Measurements from ENCODE around the gene SRP68.
"Not testable (repeated sequence)": the region's sequence is repeated elsewhere in the genome, so short reads cannot be mapped to it uniquely, and the experiment has no call there.

Gene SRP68

GRCh38 chr17:76071531-76072147 is 678 bp downstream of the SRP68 start:
- Histone ChIP-seq H3K36me3 (ENCODE audit: insufficient read depth, low read depth, low read length) (peaks cover 15% of the 10 kb centered on the region), H3K27me3 (ENCODE audit: insufficient read depth, low read length) (peaks cover 41% of the 10 kb centered on the region), H3K4me3 (ENCODE audit: low read length) (peak overlapping the region; percentile 96), H3K4me1 (ENCODE audit: insufficient read depth, low read length) (peaks cover 6% of the 10 kb centered on the region; the same call in 1 of the 2 replicates), H3K27ac (ENCODE audit: low read length) (no peak overlapping the region), H3K9ac (ENCODE audit: low read depth, low read length) (peak overlapping the region; percentile 92), H3K9me3 (ENCODE audit: insufficient read depth, low read depth, low read length) (no peaks in the 10 kb centered on the region)

DNA sequence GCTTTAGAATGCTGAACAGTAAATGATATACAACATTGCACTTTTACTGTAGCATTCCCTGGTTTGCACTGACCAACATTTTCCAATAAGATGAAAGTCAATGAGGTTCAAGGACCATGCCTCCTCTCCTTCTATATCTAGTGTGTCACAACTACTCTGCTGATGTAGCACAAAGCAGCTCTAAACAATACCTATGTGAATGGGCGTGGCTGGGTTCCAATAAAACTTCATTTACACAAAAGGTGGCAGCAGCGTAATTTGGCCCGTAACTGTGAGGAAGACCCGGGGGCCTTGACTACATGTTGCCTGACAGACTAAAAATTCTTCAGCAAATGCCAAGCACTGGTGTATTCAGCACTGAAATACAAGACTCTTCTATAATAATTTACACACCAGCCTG is 6.5 kb downstream of the SRP68 start:
- no peak overlapping the region for H3K27ac ChIP-seq (ENCODE audit: low read length)

GRCh38 chr17:76063875-76064546 is 8.3 kb downstream of the SRP68 start:
- Histone ChIP-seq H3K9ac (ENCODE audit: low read depth, low read length) (no peak overlapping the region), H3K27ac (ENCODE audit: low read length) (no peak overlapping the region), H3K4me3 (ENCODE audit: low read length) (no peak overlapping the region), H3K27me3 (ENCODE audit: insufficient read depth, low read length) (no peaks in the 10 kb centered on the region), H3K9me3 (ENCODE audit: insufficient read depth, low read depth, low read length) (no peaks in the 10 kb centered on the region), H3K36me3 (ENCODE audit: insufficient read depth, low read depth, low read length) (peaks cover 83% of the 10 kb centered on the region), H3K4me1 (ENCODE audit: insufficient read depth, low read length) (no peaks in the 10 kb centered on the region)

More for the DNA sequence above, 6.5 kb downstream of the SRP68 start:
- no peak overlapping the region for H3K9ac ChIP-seq (ENCODE audit: low read depth, low read length)
- H3K36me3 ChIP-seq (ENCODE audit: insufficient read depth, low read depth, low read length), result peaks cover 68% of the 10 kb centered on the region
- H3K4me3 ChIP-seq (ENCODE audit: low read length), result no peak overlapping the region
- H3K9me3 ChIP-seq (ENCODE audit: insufficient read depth, low read depth, low read length), result no peaks in the 10 kb centered on the region
- H3K4me1 ChIP-seq (ENCODE audit: insufficient read depth, low read length), result peaks cover under 1% of the 10 kb centered on the region; the same call in 1 of the 2 replicates
- H3K27me3 ChIP-seq (ENCODE audit: insufficient read depth, low read length), result no peaks in the 10 kb centered on the region

DNA sequence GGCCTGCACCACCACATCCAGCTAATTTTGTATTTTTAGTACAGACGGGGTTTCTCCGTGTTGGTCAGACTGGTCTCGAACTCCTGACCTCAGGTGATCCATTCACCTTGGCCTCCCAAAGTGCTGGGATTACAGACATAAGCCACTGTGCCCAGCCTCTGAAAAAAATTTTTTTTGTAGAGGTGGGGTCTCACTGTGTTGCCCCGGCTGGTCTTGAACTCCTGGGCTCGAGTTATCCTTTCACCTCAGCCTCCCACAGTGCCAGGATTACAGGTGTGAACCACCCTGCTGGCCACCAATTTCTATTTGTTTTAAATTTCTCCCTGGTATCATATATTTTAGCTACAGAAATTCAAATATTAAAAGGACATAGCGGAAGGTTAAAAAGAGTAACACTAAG is 14.1 kb downstream of the SRP68 start:
- not testable (repeated sequence) for H3K4me1 ChIP-seq (ENCODE audit: insufficient read depth, low read length); H3K27me3 ChIP-seq (ENCODE audit: insufficient read depth, low read length); H3K9ac ChIP-seq (ENCODE audit: low read depth, low read length); H3K4me3 ChIP-seq (ENCODE audit: low read length); H3K27ac ChIP-seq (ENCODE audit: low read length); H3K9me3 ChIP-seq (ENCODE audit: insufficient read depth, low read depth, low read length)
- H3K36me3 ChIP-seq (ENCODE audit: insufficient read depth, low read depth, low read length), result peaks cover 77% of the 10 kb centered on the region

DNA sequence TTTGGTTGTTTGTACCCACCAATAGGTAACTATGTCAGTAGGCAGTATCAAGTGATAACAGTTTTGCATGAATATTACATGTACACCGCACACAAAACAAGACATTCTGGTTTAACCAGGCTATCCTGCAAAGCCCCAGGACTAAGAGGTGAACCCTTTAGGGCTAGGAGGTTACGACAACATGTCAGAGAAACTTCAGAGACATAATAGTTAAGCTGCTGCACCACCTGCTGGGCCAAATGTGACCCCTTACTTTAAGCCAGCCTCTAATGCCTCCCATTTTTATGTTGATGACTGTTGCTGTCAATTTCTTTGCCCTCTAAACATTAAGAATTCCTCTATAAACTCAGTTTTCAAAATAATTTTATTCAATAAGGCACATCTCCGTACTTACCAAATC is 15.4 kb downstream of the SRP68 start:
- Histone ChIP-seq H3K27me3 (ENCODE audit: insufficient read depth, low read length) (no peaks in the 10 kb centered on the region), H3K9me3 (ENCODE audit: insufficient read depth, low read depth, low read length) (no peaks in the 10 kb centered on the region), H3K4me3 (ENCODE audit: low read length) (no peak overlapping the region), H3K9ac (ENCODE audit: low read depth, low read length) (no peak overlapping the region), H3K27ac (ENCODE audit: low read length) (no peak overlapping the region), H3K36me3 (ENCODE audit: insufficient read depth, low read depth, low read length) (peaks cover 77% of the 10 kb centered on the region), H3K4me1 (ENCODE audit: insufficient read depth, low read length) (no peaks in the 10 kb centered on the region)

GRCh38 chr17:76054112-76054476 is 18.2 kb downstream of the SRP68 start:
- no peak overlapping the region for H3K27ac ChIP-seq (ENCODE audit: low read length)
- no peak overlapping the region for H3K9ac ChIP-seq (ENCODE audit: low read depth, low read length)
- H3K36me3 ChIP-seq (ENCODE audit: insufficient read depth, low read depth, low read length), result peaks cover 76% of the 10 kb centered on the region
- H3K4me1 ChIP-seq (ENCODE audit: insufficient read depth, low read length), result no peaks in the 10 kb centered on the region
- H3K27me3 ChIP-seq (ENCODE audit: insufficient read depth, low read length), result no peaks in the 10 kb centered on the region
- H3K9me3 ChIP-seq (ENCODE audit: insufficient read depth, low read depth, low read length), result no peaks in the 10 kb centered on the region
- H3K4me3 ChIP-seq (ENCODE audit: low read length), result no peak overlapping the region

DNA sequence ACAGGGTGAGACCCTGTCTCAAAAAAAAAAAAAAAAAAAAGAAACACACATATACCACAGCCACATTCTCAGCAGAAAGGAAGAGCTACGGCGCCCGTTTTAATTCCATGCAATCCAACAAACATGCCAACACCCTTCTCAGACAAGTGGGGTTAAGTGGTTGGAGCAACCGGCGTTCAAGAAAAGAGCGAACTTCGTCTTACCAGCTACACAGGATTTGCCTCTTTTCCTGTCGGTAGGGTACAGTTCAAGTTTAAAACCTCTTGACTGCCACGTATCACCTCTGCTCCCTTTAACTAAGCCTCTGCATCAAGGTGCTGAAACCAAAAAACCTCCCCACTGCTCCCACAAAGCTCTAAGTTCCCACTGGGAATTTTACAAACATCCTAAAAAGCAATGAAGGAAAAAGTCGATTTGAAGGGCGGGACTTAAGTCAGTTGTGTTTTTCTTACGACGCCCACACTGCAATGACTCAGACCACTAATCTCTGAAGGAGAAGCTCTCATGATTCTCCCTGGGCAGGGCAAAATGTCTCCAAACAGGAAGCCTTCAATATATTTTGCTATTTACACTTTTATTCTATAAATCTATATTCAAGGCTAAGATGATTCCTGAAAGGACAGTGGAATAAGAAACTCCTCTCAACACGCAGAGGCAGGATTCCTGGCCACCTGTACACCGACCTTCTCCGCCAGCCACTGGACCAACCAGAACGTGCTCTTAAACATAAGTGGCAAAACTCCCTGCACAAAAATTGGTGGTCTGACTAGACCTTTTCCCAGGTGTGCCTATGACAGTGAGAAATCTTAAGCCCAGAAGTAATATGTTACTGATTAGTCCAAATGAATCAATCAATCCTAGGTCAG is 18.8 kb downstream of the SRP68 start:
- H3K4me3 ChIP-seq (ENCODE audit: low read length), result no peak overlapping the region
- H3K27ac ChIP-seq (ENCODE audit: low read length), result no peak overlapping the region

DNA sequence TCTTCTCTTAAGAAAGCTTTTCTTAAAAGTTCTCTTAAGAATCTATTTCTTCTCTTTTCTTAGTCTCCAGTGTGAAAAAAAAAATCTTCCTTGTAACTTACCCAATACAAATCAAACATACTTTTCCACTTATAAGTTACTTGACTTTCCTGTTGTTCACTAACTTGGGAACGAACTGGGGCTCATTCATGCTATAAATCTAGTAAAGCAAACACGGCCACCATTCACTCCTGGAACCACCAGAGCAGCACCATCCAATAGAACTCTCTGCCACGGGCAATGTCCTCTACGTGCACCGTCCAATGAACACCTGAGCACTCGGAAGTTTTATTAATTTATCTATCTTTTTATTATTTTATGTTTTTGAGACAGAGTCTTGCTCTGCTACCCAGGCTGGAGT is 20.8 kb downstream of the SRP68 start:
- Histone ChIP-seq H3K4me1 (ENCODE audit: insufficient read depth, low read length) (no peaks in the 10 kb centered on the region), H3K27me3 (ENCODE audit: insufficient read depth, low read length) (no peaks in the 10 kb centered on the region), H3K36me3 (ENCODE audit: insufficient read depth, low read depth, low read length) (peaks cover 73% of the 10 kb centered on the region), H3K9me3 (ENCODE audit: insufficient read depth, low read depth, low read length) (no peaks in the 10 kb centered on the region), H3K27ac (ENCODE audit: low read length) (no peak overlapping the region), H3K9ac (ENCODE audit: low read depth, low read length) (no peak overlapping the region), H3K4me3 (ENCODE audit: low read length) (no peak overlapping the region)

More for the DNA sequence above, 18.8 kb downstream of the SRP68 start:
- Histone ChIP-seq H3K9me3 (ENCODE audit: insufficient read depth, low read depth, low read length) (no peaks in the 10 kb centered on the region), H3K27me3 (ENCODE audit: insufficient read depth, low read length) (no peaks in the 10 kb centered on the region), H3K4me1 (ENCODE audit: insufficient read depth, low read length) (no peaks in the 10 kb centered on the region), H3K9ac (ENCODE audit: low read depth, low read length) (no peak overlapping the region), H3K36me3 (ENCODE audit: insufficient read depth, low read depth, low read length) (peaks cover 76% of the 10 kb centered on the region)

DNA sequence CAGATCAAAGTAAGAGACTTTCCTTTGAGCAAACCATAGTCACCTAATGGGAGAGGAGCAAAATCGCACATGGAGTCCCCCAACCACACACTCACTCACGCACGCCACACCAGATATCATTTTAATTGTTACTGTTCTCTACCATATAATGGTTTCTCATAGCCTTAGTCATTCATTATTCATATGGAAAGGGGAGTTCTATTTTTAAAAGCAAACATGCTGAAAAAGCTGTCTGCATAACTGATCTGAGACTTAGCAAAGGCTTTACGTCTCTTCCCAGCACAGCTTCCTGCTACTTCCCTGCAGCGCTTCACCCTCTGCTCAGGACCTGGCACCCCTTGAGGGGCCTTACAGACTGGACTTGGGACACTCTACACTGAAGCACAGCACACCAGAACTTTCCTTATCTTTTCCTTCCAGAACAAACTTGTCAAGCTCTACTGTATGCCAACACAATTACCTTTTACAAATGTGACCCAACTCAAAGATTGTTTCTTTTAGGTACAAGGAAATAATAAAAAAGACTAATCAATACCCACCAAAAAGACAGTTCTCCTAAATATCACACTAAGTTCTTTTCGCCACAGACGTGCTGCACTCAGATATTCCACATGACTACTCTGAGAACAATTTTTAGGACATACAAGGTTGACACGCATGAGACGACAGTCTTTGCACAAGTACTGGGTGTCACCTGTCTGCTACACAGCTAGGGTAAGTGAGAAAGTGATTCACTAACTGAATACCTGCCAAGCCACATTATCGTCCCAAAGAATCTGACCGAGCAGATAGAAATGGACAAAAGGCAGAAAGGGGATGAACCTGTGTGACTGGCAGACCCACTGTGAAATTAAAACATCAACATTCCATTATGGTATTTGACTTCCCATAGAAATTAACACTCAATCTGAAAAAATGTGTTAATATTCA is 21.5 kb downstream of the SRP68 start:
- H3K27me3 ChIP-seq (ENCODE audit: insufficient read depth, low read length), result no peaks in the 10 kb centered on the region
- H3K36me3 ChIP-seq (ENCODE audit: insufficient read depth, low read depth, low read length), result peaks cover 72% of the 10 kb centered on the region
- H3K9ac ChIP-seq (ENCODE audit: low read depth, low read length), result no peak overlapping the region
- H3K4me1 ChIP-seq (ENCODE audit: insufficient read depth, low read length), result no peaks in the 10 kb centered on the region
- no peak overlapping the region for H3K27ac ChIP-seq (ENCODE audit: low read length)
- H3K4me3 ChIP-seq (ENCODE audit: low read length), result no peak overlapping the region
- no peaks in the 10 kb centered on the region for H3K9me3 ChIP-seq (ENCODE audit: insufficient read depth, low read depth, low read length)

- Histone ChIP-seq H3K9ac (ENCODE audit: low read depth, low read length) (no peak overlapping the region), H3K9me3 (ENCODE audit: insufficient read depth, low read depth, low read length) (no peaks in the 10 kb centered on the region), H3K27me3 (ENCODE audit: insufficient read depth, low read length) (no peaks in the 10 kb centered on the region), H3K4me3 (ENCODE audit: low read length) (no peak overlapping the region), H3K4me1 (ENCODE audit: insufficient read depth, low read length) (no peaks in the 10 kb centered on the region), H3K36me3 (ENCODE audit: insufficient read depth, low read depth, low read length) (peaks cover 80% of the 10 kb centered on the region), H3K27ac (ENCODE audit: low read length) (no peak overlapping the region)
These were observed 22.3 kb downstream of the SRP68 start for GRCh38 chr17:76049836-76050537.

GRCh38 chr17:76049239-76049638 is 23.1 kb downstream of the SRP68 start:
- peaks cover 87% of the 10 kb centered on the region for H3K36me3 ChIP-seq (ENCODE audit: insufficient read depth, low read depth, low read length)
- H3K27me3 ChIP-seq (ENCODE audit: insufficient read depth, low read length), result no peaks in the 10 kb centered on the region
- no peaks in the 10 kb centered on the region for H3K4me1 ChIP-seq (ENCODE audit: insufficient read depth, low read length)
- H3K4me3 ChIP-seq (ENCODE audit: low read length), result no peak overlapping the region
- H3K27ac ChIP-seq (ENCODE audit: low read length), result no peak overlapping the region
- H3K9ac ChIP-seq (ENCODE audit: low read depth, low read length), result no peak overlapping the region
- no peaks in the 10 kb centered on the region for H3K9me3 ChIP-seq (ENCODE audit: insufficient read depth, low read depth, low read length)
